ENCODE results near the gene ZNF500.

The ZNF500 gene

DNA sequence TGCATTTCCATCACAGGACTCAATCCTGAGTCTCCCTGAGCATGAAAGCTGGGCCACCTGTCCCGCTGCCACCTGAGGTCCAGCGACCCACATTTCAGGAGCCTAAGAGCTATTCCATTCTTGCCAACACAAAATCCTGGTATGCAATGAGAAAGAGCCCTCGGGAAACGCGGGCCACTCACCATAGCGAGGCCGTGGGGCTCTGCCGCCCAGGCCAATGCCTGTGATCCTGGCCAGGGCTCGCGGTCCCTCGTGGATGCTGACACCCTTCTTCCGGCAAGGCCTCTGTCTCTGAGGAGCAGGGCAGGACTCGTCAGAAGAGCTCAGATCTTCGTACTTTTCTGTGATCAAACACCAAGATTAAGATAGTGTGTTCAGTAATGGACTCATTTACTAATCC, 62.0 kb downstream of the ZNF500 start:
- no peak overlapping the region for H3K27ac ChIP-seq
- TF ChIP-seq, protein P1, sequence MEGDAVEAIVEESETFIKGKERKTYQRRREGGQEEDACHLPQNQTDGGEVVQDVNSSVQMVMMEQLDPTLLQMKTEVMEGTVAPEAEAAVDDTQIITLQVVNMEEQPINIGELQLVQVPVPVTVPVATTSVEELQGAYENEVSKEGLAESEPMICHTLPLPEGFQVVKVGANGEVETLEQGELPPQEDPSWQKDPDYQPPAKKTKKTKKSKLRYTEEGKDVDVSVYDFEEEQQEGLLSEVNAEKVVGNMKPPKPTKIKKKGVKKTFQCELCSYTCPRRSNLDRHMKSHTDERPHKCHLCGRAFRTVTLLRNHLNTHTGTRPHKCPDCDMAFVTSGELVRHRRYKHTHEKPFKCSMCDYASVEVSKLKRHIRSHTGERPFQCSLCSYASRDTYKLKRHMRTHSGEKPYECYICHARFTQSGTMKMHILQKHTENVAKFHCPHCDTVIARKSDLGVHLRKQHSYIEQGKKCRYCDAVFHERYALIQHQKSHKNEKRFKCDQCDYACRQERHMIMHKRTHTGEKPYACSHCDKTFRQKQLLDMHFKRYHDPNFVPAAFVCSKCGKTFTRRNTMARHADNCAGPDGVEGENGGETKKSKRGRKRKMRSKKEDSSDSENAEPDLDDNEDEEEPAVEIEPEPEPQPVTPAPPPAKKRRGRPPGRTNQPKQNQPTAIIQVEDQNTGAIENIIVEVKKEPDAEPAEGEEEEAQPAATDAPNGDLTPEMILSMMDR (conservative IDR thresholded peaks at IDR 0.05), result no peak

DNA sequence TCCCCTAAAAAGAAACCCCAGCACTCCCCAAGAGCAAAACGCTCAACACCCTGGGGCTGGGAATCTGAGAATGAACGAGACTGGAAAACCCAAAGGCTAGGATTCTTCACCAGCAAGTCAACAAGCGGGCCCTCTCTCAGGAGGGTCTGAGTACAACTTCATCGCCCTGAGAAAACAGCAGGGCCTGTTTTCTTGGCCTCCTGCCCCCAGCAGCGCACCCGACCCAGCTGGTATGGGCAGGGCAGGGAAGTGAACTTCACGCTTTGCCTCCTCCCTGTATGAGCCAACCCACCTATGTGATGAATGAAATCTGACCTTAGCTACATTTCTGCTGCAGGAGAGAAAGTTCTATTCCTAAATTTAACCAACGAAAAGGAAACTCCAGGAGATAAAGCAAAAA, 62.5 kb downstream of the ZNF500 start:
- TF ChIP-seq, protein P1 (conservative IDR thresholded peaks at IDR 0.05), result no peak
- no peak overlapping the region for H3K27ac ChIP-seq

DNA sequence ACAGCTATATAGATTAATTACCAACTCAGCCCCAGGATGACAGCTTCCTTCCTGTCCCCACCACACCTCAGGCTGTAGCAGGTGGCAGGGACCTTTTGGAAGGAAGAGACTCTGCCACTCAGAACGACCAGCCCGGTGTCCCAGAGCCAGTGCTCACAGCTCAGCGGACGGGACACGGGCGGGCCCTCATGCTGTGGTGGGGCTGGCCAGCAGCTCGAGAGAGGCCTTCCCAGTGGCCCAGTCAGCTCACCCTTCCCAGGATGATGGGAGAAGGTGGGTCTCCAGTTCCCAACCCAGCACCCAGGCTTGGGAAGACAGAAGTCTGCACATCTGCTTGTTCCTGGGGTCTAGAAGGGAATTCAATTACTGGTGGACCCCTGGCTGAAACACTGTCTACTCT, 63.1 kb downstream of the ZNF500 start:
- TF ChIP-seq, protein P1 (conservative IDR thresholded peaks at IDR 0.05), result no peak
- H3K27ac ChIP-seq, result no peak overlapping the region

- no peak overlapping the region for H3K27ac ChIP-seq
- TF ChIP-seq, protein P1 (conservative IDR thresholded peaks at IDR 0.05), result no peak
These were observed 64.5 kb downstream of the ZNF500 start for GRCh38 chr16:4702466-4702808.

- TF ChIP-seq, protein P1 (conservative IDR thresholded peaks at IDR 0.05), result no peak
- no peak overlapping the region for H3K27ac ChIP-seq
These were observed 65.0 kb downstream of the ZNF500 start for GRCh38 chr16:4701791-4702465.

GRCh38 chr16:4700997-4701743, 65.8 kb downstream of the ZNF500 start:
- TF ChIP-seq, protein P1 (conservative IDR thresholded peaks at IDR 0.05), result no peak
- H3K27ac ChIP-seq, result no peak overlapping the region

DNA sequence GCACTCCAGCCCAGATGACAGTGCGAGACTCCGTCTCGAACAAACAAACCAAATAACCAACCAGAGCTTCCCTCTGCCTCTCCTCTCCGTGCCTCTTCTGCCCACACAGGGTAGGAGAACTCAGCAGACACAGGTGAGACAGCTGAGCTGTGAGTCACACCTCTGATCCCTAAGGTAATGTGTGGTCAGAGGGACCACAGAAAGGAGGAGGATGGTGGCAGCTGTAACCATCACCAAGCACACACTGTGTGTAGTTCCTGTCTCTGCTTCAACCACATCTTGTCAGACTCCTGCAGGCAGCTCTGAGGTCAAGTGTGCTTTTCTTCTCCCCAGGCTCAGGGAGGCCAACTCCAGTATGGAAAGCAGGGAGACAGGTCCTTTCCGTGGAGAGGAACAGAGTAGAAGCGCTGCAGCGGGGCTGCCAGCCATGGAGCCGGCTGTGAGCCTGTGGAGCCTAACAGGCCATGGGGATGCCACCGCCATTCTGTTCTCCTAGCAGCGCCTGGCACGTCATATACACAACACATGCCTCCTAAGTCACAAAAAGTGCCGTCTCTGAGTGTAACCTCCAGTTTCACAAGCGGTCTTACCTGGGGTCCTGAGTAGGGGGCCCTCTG, 66.5 kb downstream of the ZNF500 start:
- TF ChIP-seq, protein P1 (conservative IDR thresholded peaks at IDR 0.05), result no peak
- no peak overlapping the region for H3K27ac ChIP-seq
